Activated CD8-positive, alpha-beta T cell treated with anti-CD3 and anti-CD28 coated beads for 36 hours (primary cell): Measurements from ENCODE around the gene GARIN5B. TPM values are rescaled to one million over a fixed set of nuclear protein-coding genes. Genes with fewer than 3 reads are reported as not detected.

Experiments
- ATAC-seq: fragments of 200-7000 bp; cut with Tn5 transposase; one replicate; pipeline ENCODE4 v1.10.0; 2021; ENCODE audit warnings: mild to moderate bottlenecking, moderate library complexity
- CTCF ChIA-PET: fragments of 350-600 bp; sonication (Branson Sonifier 250); formaldehyde crosslinking; loops from one replicate; lab custom pipeline; 2021; ENCODE audit warnings: antibody characterized with exemption; lab: Charles Lee
- POLR2A ChIA-PET: fragments of 350-600 bp; sonication (Branson Sonifier 250); formaldehyde crosslinking; loops from one replicate; lab custom pipeline; 2021; ENCODE audit warnings: antibody characterized with exemption; lab: Charles Lee
- DNase-seq: peaks from one replicate; pipeline ENCODE4 v3.0.0-alpha.2; 2020
- H3K27ac Mint-ChIP-seq: one replicate; pipeline ENCODE4 v1.8.0; 2021; ENCODE audit warnings: mild to moderate bottlenecking, mixed read lengths
- H3K27me3 Mint-ChIP-seq: one replicate; pipeline ENCODE4 v1.8.0; 2021; ENCODE audit warnings: mixed read lengths
- H3K36me3 Mint-ChIP-seq: one replicate; pipeline ENCODE4 v1.8.0; 2021; ENCODE audit warnings: low read depth, mixed read lengths
- H3K4me1 Mint-ChIP-seq: one replicate; pipeline ENCODE4 v1.8.0; 2021; ENCODE audit warnings: low read depth, mixed read lengths
- H3K4me3 Mint-ChIP-seq: one replicate; pipeline ENCODE4 v1.8.0; 2021; ENCODE audit warnings: mild to moderate bottlenecking, moderate library complexity, mixed read lengths
- H3K9me3 Mint-ChIP-seq: one replicate; pipeline ENCODE4 v1.8.0; 2021; ENCODE audit warnings: mixed read lengths
- intact Hi-C: fragments of 100-400 bp; cut with micrococcal nuclease; formaldehyde crosslinking; loops from one replicate; pipeline ENCODE4 v1.10.0; 2022
- total RNA-seq, 2 experiments: library from RNA; stranded (reverse); gene quantifications; one replicate each; pipeline ENCODE4 v1.2.3, GENCODE V29; 2021
- TF ChIP-seq, protein P1 (sequence below): fragments of 200-600 bp; IDR thresholded peaks from one replicate; pipeline ENCODE4 v1.8.0; 2022; ENCODE audit warnings: antibody characterized with exemption, mild to moderate bottlenecking

GARIN5B gene
- total RNA-seq, 2 experiments from 2014 or later = not detected

DNA sequence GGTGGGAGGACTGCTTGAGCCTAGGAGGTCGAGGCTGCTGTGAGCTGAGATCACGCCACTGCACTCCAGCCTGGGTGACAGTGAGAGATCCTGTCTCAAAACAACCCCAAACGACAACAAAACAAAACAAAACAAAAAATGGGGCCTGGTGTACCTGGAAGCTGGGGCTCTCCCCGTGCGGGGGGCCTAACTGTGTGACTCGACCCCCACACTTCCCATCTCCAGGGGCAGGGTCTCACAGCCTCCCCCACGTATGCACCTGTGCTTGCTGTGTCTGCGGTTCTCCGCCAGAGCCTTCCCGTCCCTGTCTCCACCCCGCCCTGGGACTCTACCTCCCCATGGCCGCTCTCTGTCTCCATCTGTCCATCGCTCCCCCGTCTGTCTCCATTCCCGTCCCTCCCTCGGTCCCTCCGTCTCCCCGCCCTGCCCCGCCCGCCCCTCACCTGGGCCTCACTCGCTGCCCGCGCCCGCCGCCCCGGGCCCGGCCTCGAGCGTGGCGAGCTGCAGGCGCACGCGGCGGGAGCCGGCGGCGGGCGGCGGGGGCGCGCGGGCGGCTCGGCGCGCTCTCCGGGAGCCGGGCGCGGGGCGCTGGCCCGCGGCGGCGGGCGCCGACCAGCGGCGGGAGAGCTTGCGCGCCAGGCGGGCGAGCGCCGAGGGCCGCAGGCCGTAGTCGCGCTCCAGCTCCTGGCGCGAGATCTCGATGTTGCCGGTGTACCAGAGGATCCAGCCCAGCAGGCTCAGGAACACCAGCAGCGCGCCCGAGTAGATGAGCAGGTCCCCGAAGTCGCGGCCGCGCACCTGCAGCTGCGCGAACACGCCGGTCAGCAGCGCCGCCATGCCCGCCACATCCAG, 20.4 kb upstream of the GARIN5B start:
- ChIA-PET CTCF (interaction anchor here (0.7 to 3.7 kb wide), 15 partner anchors 10 to 217 kb away, joined by 3 to 33 read pairs (median 4); partner anchors contain the start of genes DNAAF3, KMT5C and TMEM150B), POLR2A (interaction anchor here (0.7 to 10.2 kb wide), 27 partner anchors 9 to 271 kb away, joined by 3 to 217 read pairs (median 4); partner anchors contain the start of genes COX6B2, IL11, KMT5C and PPP6R1)
- TF ChIP-seq, protein P1, sequence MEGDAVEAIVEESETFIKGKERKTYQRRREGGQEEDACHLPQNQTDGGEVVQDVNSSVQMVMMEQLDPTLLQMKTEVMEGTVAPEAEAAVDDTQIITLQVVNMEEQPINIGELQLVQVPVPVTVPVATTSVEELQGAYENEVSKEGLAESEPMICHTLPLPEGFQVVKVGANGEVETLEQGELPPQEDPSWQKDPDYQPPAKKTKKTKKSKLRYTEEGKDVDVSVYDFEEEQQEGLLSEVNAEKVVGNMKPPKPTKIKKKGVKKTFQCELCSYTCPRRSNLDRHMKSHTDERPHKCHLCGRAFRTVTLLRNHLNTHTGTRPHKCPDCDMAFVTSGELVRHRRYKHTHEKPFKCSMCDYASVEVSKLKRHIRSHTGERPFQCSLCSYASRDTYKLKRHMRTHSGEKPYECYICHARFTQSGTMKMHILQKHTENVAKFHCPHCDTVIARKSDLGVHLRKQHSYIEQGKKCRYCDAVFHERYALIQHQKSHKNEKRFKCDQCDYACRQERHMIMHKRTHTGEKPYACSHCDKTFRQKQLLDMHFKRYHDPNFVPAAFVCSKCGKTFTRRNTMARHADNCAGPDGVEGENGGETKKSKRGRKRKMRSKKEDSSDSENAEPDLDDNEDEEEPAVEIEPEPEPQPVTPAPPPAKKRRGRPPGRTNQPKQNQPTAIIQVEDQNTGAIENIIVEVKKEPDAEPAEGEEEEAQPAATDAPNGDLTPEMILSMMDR = no peak
- intact Hi-C loops = loop anchor here (5.0 kb wide), 1 partner anchor 81 kb away; no protein-coding TSS in a partner anchor
- Mint-ChIP-seq H3K36me3 (peaks cover 43% of the 10 kb centered on the region), H3K27me3 (no peaks in the 10 kb centered on the region), H3K4me1 (peaks cover 33% of the 10 kb centered on the region), H3K27ac (peak overlapping the region; percentile 95), H3K4me3 (peak overlapping the region; percentile 90), H3K9me3 (no peaks in the 10 kb centered on the region)
- ATAC-seq (peak; percentile 12), DNase-seq (peak; percentile 73)

GRCh38 chr19:55382522-55383054, 19.5 kb upstream of the GARIN5B start:
- intact Hi-C loops = loop anchor here (5.0 kb wide), 1 partner anchor 80 kb away; no protein-coding TSS in a partner anchor
- DNase-seq = no peak
- CTCF ChIA-PET = interaction anchor here (0.7 to 3.7 kb wide), 7 partner anchors 11 to 216 kb away, joined by 3 to 33 read pairs (median 5); partner anchors contain the start of gene DNAAF3
- no peaks in the 10 kb centered on the region for H3K9me3 Mint-ChIP-seq
- no peaks in the 10 kb centered on the region for H3K27me3 Mint-ChIP-seq
- peak overlapping the region; percentile 90 for H3K4me3 Mint-ChIP-seq
- H3K27ac Mint-ChIP-seq = peak overlapping the region; percentile 95
- TF ChIP-seq, protein P1 = no peak
- POLR2A ChIA-PET = interaction anchor here (0.9 to 10.2 kb wide), 8 partner anchors 10 to 127 kb away, joined by 3 to 217 read pairs (median 22); partner anchors contain the start of genes IL11, KMT5C, PPP6R1 and UBE2S
- H3K4me1 Mint-ChIP-seq = peaks cover 24% of the 10 kb centered on the region
- no peak for ATAC-seq
- H3K36me3 Mint-ChIP-seq = peaks cover 34% of the 10 kb centered on the region

DNA sequence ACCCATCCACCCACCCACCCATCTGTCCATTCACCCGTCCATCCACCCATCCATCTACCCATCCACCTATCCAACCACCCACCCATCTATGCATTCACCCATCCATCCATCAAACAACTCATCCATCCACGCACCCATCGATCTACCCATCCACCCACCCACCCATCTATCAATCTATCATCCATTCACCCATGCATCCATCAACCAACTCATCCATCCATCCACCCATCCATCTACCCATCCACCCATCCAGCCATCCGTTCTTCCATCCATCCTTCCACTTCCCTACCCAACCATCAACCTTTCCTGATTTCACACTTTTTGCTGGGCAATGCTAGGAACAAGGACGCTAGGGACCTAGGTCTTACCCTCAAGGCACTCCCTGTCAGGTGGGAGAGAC, 19.0 kb upstream of the GARIN5B start:
- POLR2A ChIA-PET = interaction anchor here (3.4 to 10.2 kb wide), 3 partner anchors 10 to 122 kb away, joined by 25 to 217 read pairs (median 37); partner anchors contain the start of genes IL11, PPP6R1 and UBE2S
- no peak overlapping the region for H3K27ac Mint-ChIP-seq
- CTCF ChIA-PET = interaction anchor here (1.3 to 3.7 kb wide), 2 partner anchors 80 to 90 kb away, joined by 6 to 33 read pairs; no protein-coding TSS in a partner anchor
- H3K4me3 Mint-ChIP-seq = peak overlapping the region; percentile 90
- H3K27me3 Mint-ChIP-seq = no peaks in the 10 kb centered on the region
- TF ChIP-seq, protein P1 = no peak
- H3K4me1 Mint-ChIP-seq = peaks cover 21% of the 10 kb centered on the region
- DNase-seq (no peak), ATAC-seq (no peak)
- no peaks in the 10 kb centered on the region for H3K9me3 Mint-ChIP-seq
- intact Hi-C loops = loop anchor here (5.0 kb wide), 1 partner anchor 80 kb away; no protein-coding TSS in a partner anchor
- H3K36me3 Mint-ChIP-seq = peaks cover 28% of the 10 kb centered on the region

GRCh38 chr19:55379174-55379573, 16.1 kb upstream of the GARIN5B start:
- Mint-ChIP-seq H3K9me3 (no peaks in the 10 kb centered on the region), H3K4me3 (no peak overlapping the region), H3K36me3 (peaks cover 14% of the 10 kb centered on the region), H3K4me1 (peaks cover 17% of the 10 kb centered on the region), H3K27me3 (peaks cover 3% of the 10 kb centered on the region), H3K27ac (peak overlapping the region; percentile 34)
- no peak for DNase-seq
- ChIA-PET POLR2A (interaction anchor here (1.5 kb wide), 1 partner anchor 10 kb away, joined by 4 read pairs; no protein-coding TSS in a partner anchor), CTCF (no interaction called here)
- ATAC-seq = no peak
- TF ChIP-seq, protein P1 = no peak
- intact Hi-C loops = no loop called here
